AG09309 (cell line): ENCODE results near the gene TAF8.

ENCODE experiments used
- DNase-seq: peaks from one replicate; pipeline ENCODE4 v3.0.0-alpha.2; 2010; ENCODE audit warnings: low read depth
- H3K4me3 ChIP-seq: 2 replicates; pipeline ENCODE4 v1.5.1; 2011; ENCODE audit warnings: mild to moderate bottlenecking, low read depth, low read length, moderate library complexity; ENCODE audit not compliant: control insufficient read depth
- CTCF ChIP-seq: IDR thresholded peaks from 2 replicates; pipeline ENCODE4 v1.5.1; 2011; ENCODE audit warnings: mild to moderate bottlenecking, low read depth, low read length, inconsistent platforms; ENCODE audit not compliant: insufficient read depth, control insufficient read depth; ENCODE audit errors: missing control alignments

Gene TAF8

GRCh38 chr6:42101186-42101657, 50.9 kb downstream of the TAF8 start:
- TF ChIP-seq CTCF, result no peak
- no peak overlapping the region for H3K4me3 ChIP-seq
- no peak for DNase-seq

DNA sequence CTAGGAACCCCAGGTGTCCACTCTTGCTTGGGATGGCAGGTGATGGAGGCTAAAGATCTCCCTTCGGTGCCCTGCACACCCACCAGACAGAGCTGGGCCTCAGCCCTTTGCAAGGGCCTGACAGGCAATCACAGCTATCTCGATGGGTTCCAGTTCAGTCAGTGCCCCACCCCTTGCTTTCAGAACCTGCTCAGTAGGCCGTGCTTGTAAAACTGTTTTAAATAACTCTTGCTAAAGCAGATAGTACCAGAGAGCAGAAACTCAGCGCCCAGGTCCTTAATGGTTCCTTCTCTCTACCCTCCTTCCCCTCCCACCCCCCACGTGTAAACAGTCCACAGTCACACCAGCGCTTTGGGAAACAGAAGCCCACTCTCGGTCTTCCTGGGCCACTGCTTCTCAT, 52.9 kb downstream of the TAF8 start:
- no peak overlapping the region for H3K4me3 ChIP-seq
- no peak for TF ChIP-seq CTCF
- no peak for DNase-seq

DNA sequence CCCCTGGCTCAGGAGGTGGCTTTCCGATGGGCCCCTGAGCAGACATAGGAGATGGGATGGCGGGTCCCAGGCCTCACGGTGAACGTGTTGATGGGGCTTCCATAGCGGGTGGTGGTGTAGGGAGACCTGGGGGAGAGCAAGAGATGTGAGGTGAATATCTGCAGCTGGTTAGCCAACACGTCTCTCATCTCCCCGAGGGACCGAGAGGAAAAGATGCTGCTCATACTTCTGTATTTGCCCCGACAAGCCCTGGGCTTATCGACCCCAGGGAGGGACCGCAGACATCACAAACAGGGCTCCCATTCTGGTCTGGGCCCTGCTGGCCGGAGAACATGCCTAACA, 53.4 kb downstream of the TAF8 start:
- DNase-seq, result no peak
- no peak overlapping the region for H3K4me3 ChIP-seq
- no peak for TF ChIP-seq CTCF

- no peak overlapping the region for H3K4me3 ChIP-seq
- TF ChIP-seq CTCF, result peak; percentile 21
- DNase-seq, result no peak
Measured at GRCh38 chr6:42104095-42104803, 53.9 kb downstream of the TAF8 start.

- no peak for TF ChIP-seq CTCF
- DNase-seq, result no peak
- no peak overlapping the region for H3K4me3 ChIP-seq
Measured at GRCh38 chr6:42104804-42105125, 54.4 kb downstream of the TAF8 start.

- H3K4me3 ChIP-seq, result no peak overlapping the region
- DNase-seq, result no peak
- no peak for TF ChIP-seq CTCF
Measured at GRCh38 chr6:42105156-42105648, 54.9 kb downstream of the TAF8 start.
